ENCODE data around the gene NCS1.

DNA sequence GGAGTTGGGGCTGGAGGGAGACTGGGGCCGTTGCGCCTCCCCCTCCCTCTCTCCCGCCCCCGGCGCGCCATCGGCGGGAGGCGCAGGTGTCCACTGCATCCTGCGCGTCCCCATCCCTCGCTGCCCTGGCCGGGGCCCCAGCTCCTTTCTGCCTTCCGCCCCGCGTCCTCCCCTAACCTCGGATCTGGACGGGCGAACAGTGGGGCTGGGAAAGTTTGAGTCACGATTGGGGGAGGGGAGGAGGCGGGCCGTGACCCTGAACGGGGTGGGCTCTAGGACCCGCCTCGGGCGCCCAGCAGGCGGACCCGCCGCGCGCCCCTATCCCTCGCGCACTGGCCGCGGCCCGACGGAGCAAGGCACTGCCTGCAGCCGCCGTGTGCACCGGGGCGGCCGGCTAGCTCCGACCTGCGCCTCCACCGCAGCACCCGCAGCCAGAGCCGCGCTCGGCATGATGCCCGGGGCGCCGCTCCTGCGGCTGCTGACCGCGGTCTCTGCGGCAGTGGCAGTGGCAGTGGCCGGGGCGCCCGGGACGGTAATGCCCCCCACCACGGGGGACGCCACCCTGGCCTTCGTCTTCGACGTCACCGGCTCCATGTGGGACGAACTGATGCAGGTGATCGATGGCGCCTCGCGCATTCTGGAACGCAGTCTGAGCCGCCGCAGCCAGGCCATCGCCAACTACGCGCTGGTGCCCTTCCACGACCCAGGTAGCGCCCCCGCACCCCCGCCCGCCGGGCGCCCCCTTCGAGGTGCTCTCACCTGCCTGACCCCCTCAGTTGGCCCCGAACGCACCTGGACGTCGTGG is 93.4 kb downstream of the NCS1 start, which contains the start of gene HMCN2:
- TF ChIP-seq CTCF (conservative IDR thresholded peaks at IDR 0.05) (no peak), ZFX (IDR thresholded peaks at IDR 0.05) (no peak)

All from C4-2B (cell line).